Prostate gland (tissue), 2 donors: ENCODE results near the gene HIGD1B.

Source experiments
- CTCF ChIP-seq, 4 experiments: fragments of 200-600 bp in 2 of 4; fragments of 450-650 bp in 2 of 4; sonication (generic) in 2 of 4; IDR thresholded peaks; 1 replicate in 3 of 4; 2 replicates in 1 of 4; pipeline ENCODE4 v1.5.1; 2016 to 2019; ENCODE audit warnings: antibody characterized with exemption in 4 of 4, mild to moderate bottlenecking in 2 of 4, moderate library complexity in 2 of 4
- POLR2A ChIP-seq: fragments of 450-650 bp; IDR thresholded peaks from one replicate; pipeline ENCODE4 v1.6.1; 2016; ENCODE audit warnings: antibody characterized with exemption, mild to moderate bottlenecking
- POLR2AphosphoS5 ChIP-seq: sonication (generic); formaldehyde crosslinking; IDR thresholded peaks from one replicate; pipeline ENCODE4 v1.6.1; 2017; ENCODE audit warnings: antibody characterized with exemption

- TF ChIP-seq CTCF (IDR thresholded peaks at IDR 0.05) (no peak), POLR2A (no peak), POLR2AphosphoS5 (no peak)
These were observed 31.7 kb downstream of the HIGD1B start for GRCh38 chr17:44879376-44879775.
